GM10847 (cell line): ENCODE measurements around the gene CNTNAP2.

Experiments used
- POLR2A ChIP-seq: IDR thresholded peaks from 2 replicates; pipeline ENCODE4 v1.6.1; 2011; ENCODE audit not compliant: insufficient read length; ENCODE audit errors: extremely low read depth

The CNTNAP2 gene

GRCh38 chr7:146216396-146217041, 99.9 kb downstream of the CNTNAP2 start:
- no peak for TF ChIP-seq POLR2A

- TF ChIP-seq POLR2A: no peak
These were observed 107.2 kb downstream of the CNTNAP2 start for GRCh38 chr7:146223851-146224250.

- TF ChIP-seq POLR2A: no peak
These were observed 116.0 kb downstream of the CNTNAP2 start for GRCh38 chr7:146232604-146233003.

- TF ChIP-seq POLR2A: no peak
These were observed 118.6 kb downstream of the CNTNAP2 start for GRCh38 chr7:146235195-146235594.

GRCh38 chr7:146242661-146243060, 126.1 kb downstream of the CNTNAP2 start:
- TF ChIP-seq POLR2A: no peak

- TF ChIP-seq POLR2A: no peak
These were observed 132.7 kb downstream of the CNTNAP2 start for GRCh38 chr7:146249272-146249671.

- no peak for TF ChIP-seq POLR2A
These were observed 139.0 kb downstream of the CNTNAP2 start for GRCh38 chr7:146255609-146256008.

- TF ChIP-seq POLR2A: no peak
These were observed 145.9 kb downstream of the CNTNAP2 start for GRCh38 chr7:146262527-146262926.

GRCh38 chr7:146276888-146277287, 160.3 kb downstream of the CNTNAP2 start:
- no peak for TF ChIP-seq POLR2A

GRCh38 chr7:146285418-146285817, 168.8 kb downstream of the CNTNAP2 start:
- TF ChIP-seq POLR2A: no peak

GRCh38 chr7:146290746-146291145, 174.1 kb downstream of the CNTNAP2 start:
- TF ChIP-seq POLR2A: no peak

- no peak for TF ChIP-seq POLR2A
These were observed 175.3 kb downstream of the CNTNAP2 start for GRCh38 chr7:146291900-146292299.

- TF ChIP-seq POLR2A: no peak
These were observed 179.4 kb downstream of the CNTNAP2 start for GRCh38 chr7:146296028-146296427.

GRCh38 chr7:146314962-146315361, 198.4 kb downstream of the CNTNAP2 start:
- no peak for TF ChIP-seq POLR2A

GRCh38 chr7:146319629-146320028, 203.0 kb downstream of the CNTNAP2 start:
- TF ChIP-seq POLR2A: no peak

GRCh38 chr7:146321301-146321700, 204.7 kb downstream of the CNTNAP2 start:
- TF ChIP-seq POLR2A: no peak

- no peak for TF ChIP-seq POLR2A
These were observed 214.8 kb downstream of the CNTNAP2 start for GRCh38 chr7:146331369-146331768.
